Spinal cord (tissue), 10 donors: Measurements from ENCODE around the gene NFATC2IP. TPM values are rescaled to one million over a fixed set of nuclear protein-coding genes. Genes with fewer than 3 reads are reported as not detected.
"Not testable (repeated sequence)": the region's sequence is repeated elsewhere in the genome, so short reads cannot be mapped to it uniquely, and the experiment has no call there.

ENCODE experiments used
- DNase-seq, 6 donors: peaks; one replicate each; pipeline versions ENCODE4 v3.0.0 to v3.0.0-alpha.2; 2013 to 2015; ENCODE audit warnings: low spot score in 6 of 6, low read depth in 4 of 6
- H3K27ac ChIP-seq: one replicate; pipeline ENCODE4 v1.5.1; 2013; ENCODE audit warnings: low read depth, low read length, control low read depth
- H3K27me3 ChIP-seq: one replicate; pipeline ENCODE4 v1.6.1; 2013; ENCODE audit warnings: low read length; ENCODE audit not compliant: control insufficient read depth, insufficient read depth
- H3K36me3 ChIP-seq: one replicate; pipeline ENCODE4 v1.6.1; 2013; ENCODE audit warnings: low read length; ENCODE audit not compliant: control insufficient read depth, insufficient read depth
- H3K4me1 ChIP-seq: one replicate; pipeline ENCODE4 v1.6.1; 2013; ENCODE audit warnings: low read length; ENCODE audit not compliant: control insufficient read depth, insufficient read depth
- H3K4me3 ChIP-seq: one replicate; pipeline ENCODE4 v1.5.1; 2013; ENCODE audit warnings: low read depth, low read length, control low read depth
- H3K9me3 ChIP-seq: one replicate; pipeline ENCODE4 v1.6.1; 2013; ENCODE audit warnings: low read length; ENCODE audit not compliant: control insufficient read depth, insufficient read depth
- WGBS: methylation state at CpG from one replicate; pipeline ENCODE4 v1.1.5; 2013; ENCODE audit warnings: missing lambda C conversion rate; ENCODE audit not compliant: insufficient coverage; 5-methylcytosine and 5-hydroxymethylcytosine counted together
- polyA plus RNA-seq, 2 donors: library from polyadenylated mRNA; unstranded; fragments of 120-200 nt; gene quantifications; one replicate each; pipeline ENCODE4 v1.2.1, GENCODE V29; 2013; ENCODE audit not compliant: insufficient read length in 2 of 2
- total RNA-seq, 2 donors: library from RNA; depleted of rRNA in 1 of 2; stranded (reverse); fragments of 120-200 nt in 1 of 2; fragments of >200 nt in 1 of 2; gene quantifications; one replicate each; pipeline versions ENCODE4 v1.2.3 to v1.2.4, GENCODE V29; 2013 to 2014
- donor health status: healthy.

Gene NFATC2IP
- total and polyA plus RNA-seq, 4 donors: 26.3 to 70.8 (median 32.0) TPM

- peak within 1 kb of the TSS; percentile 98 for H3K27ac ChIP-seq
- peaks cover under 1% of the 10 kb centered on the region for H3K36me3 ChIP-seq
- H3K4me3 ChIP-seq: peak within 1 kb of the TSS; percentile 98
- under 1% methylated on average over 59 of the region's 66 CpGs for WGBS
- peak; percentile 84 to 97 (median 86) for DNase-seq
- H3K27me3 ChIP-seq: no peaks in the 10 kb centered on the region
- H3K9me3 ChIP-seq: no peaks in the 10 kb centered on the region
- H3K4me1 ChIP-seq: peaks cover 13% of the 10 kb centered on the region
Measured at GRCh38 chr16:28924762-28925385, 25.9 kb upstream of the NFATC2IP start, which contains the start of gene RABEP2. Gene RABEP2 (minus strand): TSS chr16:28925238. CDS start chr16:28925163, 75 bp downstream.

GRCh38 chr16:28925386-28926228, 25.1 kb upstream of the NFATC2IP start:
- no peaks in the 10 kb centered on the region for H3K27me3 ChIP-seq
- peak overlapping the region; percentile 98 for H3K4me3 ChIP-seq
- 0% methylated on average over 43 of the region's 48 CpGs for WGBS
- peaks cover 13% of the 10 kb centered on the region for H3K4me1 ChIP-seq
- no peaks in the 10 kb centered on the region for H3K36me3 ChIP-seq
- DNase-seq: peak in 4 of 6 donors; percentile 44 to 86 (median 62)
- H3K27ac ChIP-seq: peak overlapping the region; percentile 98
- no peaks in the 10 kb centered on the region for H3K9me3 ChIP-seq

- H3K27ac ChIP-seq, DNase-seq, H3K27me3 ChIP-seq, H3K36me3 ChIP-seq, H3K9me3 ChIP-seq: not testable (repeated sequence)
- no CpG with 5 or more reads among the region's 2 CpGs for WGBS
- H3K4me1 ChIP-seq: peaks cover 13% of the 10 kb centered on the region
- peak overlapping the region; percentile 98 for H3K4me3 ChIP-seq
Measured at GRCh38 chr16:28926284-28926683, 24.5 kb upstream of the NFATC2IP start.

- WGBS: 57% methylated on average over 1 of the region's 1 CpG
- Histone ChIP-seq H3K27me3 (no peaks in the 10 kb centered on the region), H3K36me3 (no peaks in the 10 kb centered on the region)
Measured at GRCh38 chr16:28927815-28928214, 22.9 kb upstream of the NFATC2IP start.

GRCh38 chr16:28930203-28930602, 20.5 kb upstream of the NFATC2IP start:
- WGBS: 83% methylated on average over 3 of the region's 3 CpGs
- H3K4me3 ChIP-seq: no peak overlapping the region
- H3K4me1 ChIP-seq: no peaks in the 10 kb centered on the region
- no peaks in the 10 kb centered on the region for H3K27me3 ChIP-seq
- H3K27ac ChIP-seq: no peak overlapping the region
- DNase-seq: no peak
- H3K9me3 ChIP-seq: no peaks in the 10 kb centered on the region
- no peaks in the 10 kb centered on the region for H3K36me3 ChIP-seq

More at GRCh38 chr16:28927815-28928214, 22.9 kb upstream of the NFATC2IP start:
- H3K4me1 ChIP-seq: peaks cover 13% of the 10 kb centered on the region
- H3K27ac ChIP-seq: no peak overlapping the region
- DNase-seq: no peak
- H3K4me3 ChIP-seq: no peak overlapping the region
- H3K9me3 ChIP-seq: no peaks in the 10 kb centered on the region

- no peak overlapping the region for H3K27ac ChIP-seq
- no CpG with 5 or more reads among the region's 3 CpGs for WGBS
- no peaks in the 10 kb centered on the region for H3K27me3 ChIP-seq
- H3K9me3 ChIP-seq: no peaks in the 10 kb centered on the region
- H3K4me1 ChIP-seq: no peaks in the 10 kb centered on the region
- DNase-seq: no peak
- H3K4me3 ChIP-seq: no peak overlapping the region
- H3K36me3 ChIP-seq: no peaks in the 10 kb centered on the region
Measured at GRCh38 chr16:28930652-28931051, 20.1 kb upstream of the NFATC2IP start.

- H3K27me3 ChIP-seq: no peaks in the 10 kb centered on the region
- no peak for DNase-seq
- H3K4me3 ChIP-seq: no peak within 1 kb of the TSS
- H3K27ac ChIP-seq: no peak within 1 kb of the TSS
- no peaks in the 10 kb centered on the region for H3K36me3 ChIP-seq
- H3K9me3 ChIP-seq: no peaks in the 10 kb centered on the region
- 93% methylated on average over 4 of the region's 10 CpGs for WGBS
- peaks cover 6% of the 10 kb centered on the region for H3K4me1 ChIP-seq
Measured at GRCh38 chr16:28931801-28932225, 18.9 kb upstream of the NFATC2IP start, which contains the start of gene CD19. Gene CD19 (plus strand): TSS chr16:28931971. CDS start chr16:28932001, 30 bp downstream.

GRCh38 chr16:28932339-28933141, 18.2 kb upstream of the NFATC2IP start:
- WGBS: 79% methylated on average over 19 of the region's 20 CpGs
- DNase-seq: no peak
- Histone ChIP-seq H3K27ac (no peak overlapping the region), H3K4me3 (no peak overlapping the region), H3K4me1 (peaks cover 6% of the 10 kb centered on the region), H3K9me3 (no peaks in the 10 kb centered on the region), H3K36me3 (no peaks in the 10 kb centered on the region), H3K27me3 (no peaks in the 10 kb centered on the region)

GRCh38 chr16:28933171-28933570, 17.6 kb upstream of the NFATC2IP start:
- no peaks in the 10 kb centered on the region for H3K27me3 ChIP-seq
- no peaks in the 10 kb centered on the region for H3K9me3 ChIP-seq
- no peaks in the 10 kb centered on the region for H3K36me3 ChIP-seq
- no peak overlapping the region for H3K4me3 ChIP-seq
- no peak overlapping the region for H3K27ac ChIP-seq
- WGBS: 62% methylated on average over 7 of the region's 8 CpGs
- peaks cover 6% of the 10 kb centered on the region for H3K4me1 ChIP-seq
- no peak for DNase-seq
